ENCODE measurements around the gene TCF7. TPM values are rescaled to one million over a fixed set of nuclear protein-coding genes. Genes with fewer than 3 reads are reported as not detected.
A peak's percentile ranks its signal among the peaks of the same experiment; 100 is the strongest.

The TCF7 gene
- total RNA-seq, 1 donor from 2014 or later = 77.2 TPM

- H3K4me1 Mint-ChIP-seq (ENCODE audit: low read depth) = peaks cover 88% of the 10 kb centered on the region
- no peak for DNase-seq (ENCODE audit: low spot score)
- peaks cover 15% of the 10 kb centered on the region for H3K27me3 Mint-ChIP-seq (ENCODE audit: insufficient read depth)
- H3K27ac Mint-ChIP-seq = peak overlapping the region; percentile 86
- intact Hi-C loops (cut with micrococcal nuclease) = loop anchor here (1.0 to 2.0 kb wide), 6 partner anchors 9 to 63 kb away; no protein-coding TSS in a partner anchor
- peak overlapping the region; percentile 64 for H3K4me3 Mint-ChIP-seq
- peaks cover 39% of the 10 kb centered on the region for H3K36me3 Mint-ChIP-seq (ENCODE audit: low read depth)
- no peaks in the 10 kb centered on the region for H3K9me3 Mint-ChIP-seq
Observed at GRCh38 chr5:134131578-134132350, 17.3 kb downstream of the TCF7 start.

GRCh38 chr5:134132372-134133187 lies 18.1 kb downstream of the TCF7 start:
- H3K27me3 Mint-ChIP-seq (ENCODE audit: insufficient read depth) = peaks cover 15% of the 10 kb centered on the region
- H3K27ac Mint-ChIP-seq = peak overlapping the region; percentile 86
- H3K4me1 Mint-ChIP-seq (ENCODE audit: low read depth) = peaks cover 89% of the 10 kb centered on the region
- intact Hi-C loops (cut with micrococcal nuclease) = loop anchor here (1.0 to 2.0 kb wide), 5 partner anchors 8 to 64 kb away; no protein-coding TSS in a partner anchor
- H3K4me3 Mint-ChIP-seq = peak overlapping the region; percentile 64
- no peaks in the 10 kb centered on the region for H3K9me3 Mint-ChIP-seq
- H3K36me3 Mint-ChIP-seq (ENCODE audit: low read depth) = peaks cover 34% of the 10 kb centered on the region
- peak; percentile 74 for DNase-seq (ENCODE audit: low spot score)

GRCh38 chr5:134133188-134133994 lies 18.9 kb downstream of the TCF7 start:
- intact Hi-C loops (cut with micrococcal nuclease) = loop anchor here (2.0 kb wide), 1 partner anchor 15 kb away; no protein-coding TSS in a partner anchor
- Mint-ChIP-seq H3K27me3 (ENCODE audit: insufficient read depth) (peaks cover 14% of the 10 kb centered on the region), H3K4me3 (peak overlapping the region; percentile 64), H3K4me1 (ENCODE audit: low read depth) (peaks cover 92% of the 10 kb centered on the region), H3K27ac (peak overlapping the region; percentile 86), H3K36me3 (ENCODE audit: low read depth) (peaks cover 34% of the 10 kb centered on the region), H3K9me3 (no peaks in the 10 kb centered on the region)
- no peak for DNase-seq (ENCODE audit: low spot score)

GRCh38 chr5:134133995-134134541 lies 19.6 kb downstream of the TCF7 start:
- DNase-seq (ENCODE audit: low spot score) = no peak
- no peak overlapping the region for H3K4me3 Mint-ChIP-seq
- H3K9me3 Mint-ChIP-seq = no peaks in the 10 kb centered on the region
- peaks cover 14% of the 10 kb centered on the region for H3K27me3 Mint-ChIP-seq (ENCODE audit: insufficient read depth)
- peaks cover 92% of the 10 kb centered on the region for H3K4me1 Mint-ChIP-seq (ENCODE audit: low read depth)
- peaks cover 34% of the 10 kb centered on the region for H3K36me3 Mint-ChIP-seq (ENCODE audit: low read depth)
- intact Hi-C loops (cut with micrococcal nuclease) = loop anchor here (2.0 kb wide), 1 partner anchor 15 kb away; no protein-coding TSS in a partner anchor
- H3K27ac Mint-ChIP-seq = no peak overlapping the region

GRCh38 chr5:134135091-134135655 lies 20.7 kb downstream of the TCF7 start:
- Mint-ChIP-seq H3K27ac (peak overlapping the region; percentile 32), H3K36me3 (ENCODE audit: low read depth) (peaks cover 36% of the 10 kb centered on the region), H3K9me3 (no peaks in the 10 kb centered on the region), H3K4me3 (peak overlapping the region; percentile 6), H3K27me3 (ENCODE audit: insufficient read depth) (peaks cover 13% of the 10 kb centered on the region), H3K4me1 (ENCODE audit: low read depth) (peaks cover 90% of the 10 kb centered on the region)
- DNase-seq (ENCODE audit: low spot score) = no peak
- intact Hi-C loops (cut with micrococcal nuclease) = no loop called here

- Mint-ChIP-seq H3K4me3 (no peak overlapping the region), H3K4me1 (ENCODE audit: low read depth) (peaks cover 90% of the 10 kb centered on the region), H3K27me3 (ENCODE audit: insufficient read depth) (peaks cover 11% of the 10 kb centered on the region), H3K9me3 (no peaks in the 10 kb centered on the region), H3K36me3 (ENCODE audit: low read depth) (peaks cover 35% of the 10 kb centered on the region), H3K27ac (no peak overlapping the region)
- no peak for DNase-seq (ENCODE audit: low spot score)
- intact Hi-C loops (cut with micrococcal nuclease) = no loop called here
Observed at GRCh38 chr5:134136221-134136631, 21.7 kb downstream of the TCF7 start.

- Mint-ChIP-seq H3K4me3 (no peak overlapping the region), H3K27me3 (ENCODE audit: insufficient read depth) (peaks cover 8% of the 10 kb centered on the region), H3K4me1 (ENCODE audit: low read depth) (peaks cover 90% of the 10 kb centered on the region), H3K27ac (peak overlapping the region; percentile 66), H3K36me3 (ENCODE audit: low read depth) (peaks cover 36% of the 10 kb centered on the region), H3K9me3 (no peaks in the 10 kb centered on the region)
- no peak for DNase-seq (ENCODE audit: low spot score)
- intact Hi-C loops (cut with micrococcal nuclease) = no loop called here
Observed at GRCh38 chr5:134136771-134137170, 22.3 kb downstream of the TCF7 start.

GRCh38 chr5:134138416-134139376 lies 24.2 kb downstream of the TCF7 start:
- Mint-ChIP-seq H3K36me3 (ENCODE audit: low read depth) (peaks cover 41% of the 10 kb centered on the region), H3K27ac (peak overlapping the region; percentile 62), H3K27me3 (ENCODE audit: insufficient read depth) (peaks cover 8% of the 10 kb centered on the region), H3K4me1 (ENCODE audit: low read depth) (peaks cover 73% of the 10 kb centered on the region), H3K4me3 (no peak overlapping the region), H3K9me3 (no peaks in the 10 kb centered on the region)
- intact Hi-C loops (cut with micrococcal nuclease) = loop anchor here (1.0 kb wide), 4 partner anchors 26 to 67 kb away; no protein-coding TSS in a partner anchor
- DNase-seq (ENCODE audit: low spot score) = peak; percentile 46

GRCh38 chr5:134139377-134139851 lies 24.9 kb downstream of the TCF7 start:
- no peak for DNase-seq (ENCODE audit: low spot score)
- H3K4me1 Mint-ChIP-seq (ENCODE audit: low read depth) = peaks cover 72% of the 10 kb centered on the region

GRCh38 chr5:134139891-134140469 lies 25.5 kb downstream of the TCF7 start:
- peaks cover 8% of the 10 kb centered on the region for H3K27me3 Mint-ChIP-seq (ENCODE audit: insufficient read depth)
- no peak overlapping the region for H3K27ac Mint-ChIP-seq
- H3K9me3 Mint-ChIP-seq = no peaks in the 10 kb centered on the region
- intact Hi-C loops (cut with micrococcal nuclease) = loop anchor here (1.0 kb wide), 2 partner anchors 8 to 101 kb away; no protein-coding TSS in a partner anchor
- no peak for DNase-seq (ENCODE audit: low spot score)
- H3K4me3 Mint-ChIP-seq = no peak overlapping the region
- peaks cover 42% of the 10 kb centered on the region for H3K36me3 Mint-ChIP-seq (ENCODE audit: low read depth)
- peaks cover 68% of the 10 kb centered on the region for H3K4me1 Mint-ChIP-seq (ENCODE audit: low read depth)

More at GRCh38 chr5:134139377-134139851, 24.9 kb downstream of the TCF7 start:
- Mint-ChIP-seq H3K27me3 (ENCODE audit: insufficient read depth) (peaks cover 8% of the 10 kb centered on the region), H3K9me3 (no peaks in the 10 kb centered on the region), H3K27ac (peak overlapping the region; percentile 62), H3K4me3 (no peak overlapping the region), H3K36me3 (ENCODE audit: low read depth) (peaks cover 42% of the 10 kb centered on the region)
- intact Hi-C loops (cut with micrococcal nuclease) = no loop called here

Data from activated T-helper 1 cell treated with anti-CD3 and anti-CD28 coated beads, Interleukin-12 subunit alpha, Interleukin-12 subunit beta, Interleukin-2, Interleukin-4 antibody, amounts not matched to agents 30 ng/mL and 10 ng/mL and 1 ng/mL, durations not matched to agents 14 hours and 24 hours and 36 hours (primary cell).